Hematopoietic multipotent progenitor cell (in vitro differentiated cells): ENCODE results near the gene WFDC1. TPM values are rescaled to one million over a fixed set of nuclear protein-coding genes. Genes with fewer than 3 reads are reported as not detected.

Source experiments
- DNase-seq, 3 donors: peaks; one replicate each; pipeline ENCODE4 v3.0.0-alpha.2; 2011 to 2015; ENCODE audit warnings: low read depth in 2 of 3, low spot score in 2 of 3
- small RNA-seq: library from RNA; depleted of rRNA; stranded (forward); fragments of <200 nt; gene quantifications from one replicate; pipeline ENCODE3, GENCODE V24; 2012
- total RNA-seq: library from RNA; depleted of rRNA; stranded (reverse); fragments of >200 nt; gene quantifications from one replicate; pipeline ENCODE4 v1.2.3, GENCODE V29; 2012

Gene WFDC1
- total RNA-seq, 1 donor: 2.4 TPM

GRCh38 chr16:84369938-84370627 is 75.4 kb downstream of the WFDC1 start:
- no peak for DNase-seq

GRCh38 chr16:84370723-84371552 is 76.3 kb downstream of the WFDC1 start:
- no peak for DNase-seq

- DNase-seq: no peak
Observed at GRCh38 chr16:84371553-84371865, 76.8 kb downstream of the WFDC1 start.

GRCh38 chr16:84373907-84374489 is 79.3 kb downstream of the WFDC1 start:
- no peak for DNase-seq

- no peak for DNase-seq
Observed at GRCh38 chr16:84378099-84378498, 83.4 kb downstream of the WFDC1 start.

- DNase-seq: no peak
Observed at GRCh38 chr16:84378567-84378966, 83.9 kb downstream of the WFDC1 start.

GRCh38 chr16:84379008-84379708 is 84.5 kb downstream of the WFDC1 start:
- no peak for DNase-seq

Small RNA genes lying within 50 kb of the gene (small RNA-seq; reads per million reads assigned to genes)
- gene RNA5SP433: not detected

Other genes with a start within 250 kb of the WFDC1 start
- 52.8 TPM for gene MBTPS1, start 177.9 kb upstream of the WFDC1 start, total RNA-seq
- gene HSDL1, start 149.7 kb upstream of the WFDC1 start, total RNA-seq: 9.4 TPM
- gene DNAAF1, start 149.6 kb upstream of the WFDC1 start, total RNA-seq: under 0.01 TPM
- gene TAF1C, start 107.8 kb upstream of the WFDC1 start, total RNA-seq: 45.5 TPM
- not detected for gene ADAD2, start 103.7 kb upstream of the WFDC1 start, total RNA-seq
- gene KCNG4, start 54.9 kb upstream of the WFDC1 start, total RNA-seq: not detected
- gene ATP2C2, start 73.7 kb downstream of the WFDC1 start, total RNA-seq: under 0.01 TPM
- 7.8 TPM for gene MEAK7, start 209.8 kb downstream of the WFDC1 start, total RNA-seq